ENCODE results near the gene MAGOH. TPM values are rescaled to one million over a fixed set of nuclear protein-coding genes. Genes with fewer than 3 reads are reported as not detected.
"Not testable (repeated sequence)": the region's sequence is repeated elsewhere in the genome, so short reads cannot be mapped to it uniquely, and the experiment has no call there.

The MAGOH gene
- total RNA-seq, 1 donor from 2014 or later: 57.5 TPM

- no peak for DNase-seq (ENCODE audit: low spot score)
Observed at GRCh38 chr1:53220962-53221286, 17.4 kb downstream of the MAGOH start.

- DNase-seq (ENCODE audit: low spot score): peak; percentile 97
Observed at GRCh38 chr1:53220171-53220961, 18.0 kb downstream of the MAGOH start, which contains the start of gene CZIB. Gene CZIB (minus strand): TSS chr1:53220634. CDS start chr1:53220575, 59 bp downstream.

GRCh38 chr1:53219711-53220110 is 18.6 kb downstream of the MAGOH start:
- no peak for DNase-seq (ENCODE audit: low spot score)

- DNase-seq (ENCODE audit: low spot score): no peak
Observed at GRCh38 chr1:53218201-53218600, 20.1 kb downstream of the MAGOH start.

- no peak for DNase-seq (ENCODE audit: low spot score)
Observed at GRCh38 chr1:53214376-53214940, 23.9 kb downstream of the MAGOH start.

GRCh38 chr1:53210954-53211353 is 27.4 kb downstream of the MAGOH start:
- no peak for DNase-seq (ENCODE audit: low spot score)

- DNase-seq (ENCODE audit: low spot score): no peak
Observed at GRCh38 chr1:53210352-53210751, 28.0 kb downstream of the MAGOH start.

GRCh38 chr1:53207726-53208125 is 30.6 kb downstream of the MAGOH start:
- DNase-seq (ENCODE audit: low spot score): no peak

GRCh38 chr1:53206735-53207379 is 31.5 kb downstream of the MAGOH start:
- no peak for DNase-seq (ENCODE audit: low spot score)

GRCh38 chr1:53206083-53206685 is 32.1 kb downstream of the MAGOH start:
- DNase-seq (ENCODE audit: low spot score): not testable (repeated sequence)

- not testable (repeated sequence) for DNase-seq (ENCODE audit: low spot score)
Observed at GRCh38 chr1:53205496-53205895, 32.8 kb downstream of the MAGOH start.

- no peak for DNase-seq (ENCODE audit: low spot score)
Observed at GRCh38 chr1:53203466-53203865, 34.9 kb downstream of the MAGOH start.

GRCh38 chr1:53198241-53198651 is 40.1 kb downstream of the MAGOH start:
- peak; percentile 77 for DNase-seq (ENCODE audit: low spot score)

- peak; percentile 62 for DNase-seq (ENCODE audit: low spot score)
Observed at GRCh38 chr1:53197291-53198200, 40.8 kb downstream of the MAGOH start.

GRCh38 chr1:53196485-53197290 is 41.6 kb downstream of the MAGOH start, which contains the start of gene CPT2:
Gene CPT2 (plus strand): TSS chr1:53196824. CDS start chr1:53196944, 120 bp downstream.
- DNase-seq (ENCODE audit: low spot score): peak; percentile 97

- no peak for DNase-seq (ENCODE audit: low spot score)
Observed at GRCh38 chr1:53196017-53196484, 42.3 kb downstream of the MAGOH start.

GRCh38 chr1:53195246-53196016 is 42.9 kb downstream of the MAGOH start:
- peak; percentile 75 for DNase-seq (ENCODE audit: low spot score)

- DNase-seq (ENCODE audit: low spot score): no peak
Observed at GRCh38 chr1:53190210-53190611, 48.1 kb downstream of the MAGOH start.

- no peak for DNase-seq (ENCODE audit: low spot score)
Observed at GRCh38 chr1:53189061-53189460, 49.3 kb downstream of the MAGOH start.
